KG1 (cell line): Measurements from ENCODE around the gene CFAP251.
"Not testable (repeated sequence)": the region's sequence is repeated elsewhere in the genome, so short reads cannot be mapped to it uniquely, and the experiment has no call there.

Experiments
- DNase-seq: peaks from one replicate; lab custom pipeline; 2025; lab: John Stamatoyannopoulos, UW

Gene CFAP251

GRCh38 chr12:121975021-121975420 lies 56.6 kb downstream of the CFAP251 start:
- no peak for DNase-seq

DNA sequence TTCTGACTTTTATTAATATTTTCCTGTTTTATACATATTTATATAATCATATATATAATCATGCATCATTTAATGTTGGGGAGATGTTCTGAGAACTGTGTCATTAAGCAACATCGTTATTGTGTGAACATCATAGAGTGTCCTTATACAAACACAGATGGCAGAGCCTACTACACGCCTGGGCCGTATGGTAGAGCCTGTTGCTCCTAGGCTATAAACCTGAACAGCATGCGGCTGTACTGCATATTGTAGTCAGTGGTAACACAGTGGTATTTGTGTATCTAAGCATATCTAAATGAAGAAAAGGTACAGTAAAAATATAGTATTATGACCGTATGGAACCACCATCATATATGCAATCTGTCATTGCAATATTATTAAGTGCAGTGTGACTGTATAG lies 58.6 kb downstream of the CFAP251 start:
- no peak for DNase-seq

GRCh38 chr12:121980191-121980891 lies 61.9 kb downstream of the CFAP251 start:
- DNase-seq, result no peak

DNA sequence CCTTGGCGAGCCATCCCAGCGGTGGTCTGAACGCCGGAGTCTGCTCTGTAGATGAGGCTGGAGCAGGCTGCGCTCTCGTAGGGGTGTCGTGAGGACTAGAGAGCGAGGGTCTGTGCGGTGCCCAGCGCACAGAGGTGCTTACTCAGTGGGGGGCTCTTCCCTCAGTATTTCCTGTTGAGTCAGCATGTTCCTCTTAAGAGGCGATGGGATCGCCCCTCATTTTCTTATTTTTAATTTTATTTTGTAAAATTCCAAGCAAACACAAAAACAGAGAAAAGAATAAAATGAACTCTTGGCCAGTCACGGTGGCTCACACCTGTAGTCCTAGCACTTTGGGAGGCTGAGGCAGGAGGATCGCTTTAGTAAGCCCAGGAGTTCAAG lies 62.5 kb downstream of the CFAP251 start:
- no peak for DNase-seq

- no peak for DNase-seq
Measured at GRCh38 chr12:121981456-121981855, 63.1 kb downstream of the CFAP251 start.

DNA sequence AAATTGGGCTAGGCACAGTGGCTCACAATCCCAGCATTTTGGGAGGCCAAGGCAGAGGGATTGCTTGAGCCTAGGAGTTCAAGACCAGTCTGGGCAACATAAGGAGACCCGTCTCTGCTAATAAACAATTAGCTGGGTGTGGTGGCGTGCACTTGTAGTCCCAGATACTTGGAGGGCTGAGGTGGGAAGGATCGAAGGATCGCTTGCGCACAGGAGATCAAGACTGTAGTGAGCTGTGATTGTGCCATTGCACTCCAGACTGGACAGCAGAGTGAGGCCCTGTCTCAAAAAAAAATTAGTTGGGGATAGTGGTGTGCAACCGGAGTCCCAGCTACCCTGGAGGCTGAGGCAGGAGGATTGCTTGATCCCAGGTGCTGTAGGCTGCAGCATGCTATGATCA lies 64.6 kb downstream of the CFAP251 start:
- DNase-seq, result no peak

- DNase-seq, result no peak
Measured at GRCh38 chr12:121983536-121984210, 65.3 kb downstream of the CFAP251 start.

DNA sequence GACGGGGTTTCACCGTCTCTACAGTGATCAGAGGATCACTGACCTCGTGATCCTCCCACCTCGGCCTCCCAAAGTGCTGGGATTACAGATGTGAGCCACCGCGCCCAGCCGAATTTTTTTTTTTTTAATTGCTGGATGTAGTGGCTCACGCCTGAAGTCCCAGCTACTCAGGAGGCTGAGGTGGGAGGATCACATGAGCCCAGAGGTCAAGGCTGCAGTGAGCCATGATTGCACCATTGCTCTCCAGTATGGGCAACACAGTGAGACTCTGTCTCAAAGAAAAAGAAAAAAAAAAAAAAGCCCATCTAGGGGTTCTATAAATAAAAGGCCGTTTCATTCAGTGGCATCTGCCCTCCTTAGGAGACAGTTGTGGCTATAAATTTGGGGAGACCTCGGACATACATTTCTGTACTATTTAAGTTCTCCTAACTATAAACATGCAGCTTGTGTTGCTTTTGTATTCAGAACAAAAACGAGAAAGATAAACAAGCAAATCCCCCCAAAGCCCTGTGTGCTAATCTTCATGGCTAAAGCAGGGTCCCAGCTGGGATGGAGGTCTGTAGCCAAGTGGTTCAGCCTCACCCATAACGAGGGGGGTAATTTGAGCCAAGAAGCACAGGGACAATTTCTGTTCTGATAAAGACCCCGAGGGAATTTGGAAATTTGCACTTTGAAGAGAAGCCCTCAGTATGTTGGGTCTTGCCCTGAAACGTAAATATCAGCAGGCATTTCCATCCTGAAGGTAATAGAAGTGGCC lies 68.3 kb downstream of the CFAP251 start:
- DNase-seq, result no peak

- not testable (repeated sequence) for DNase-seq
Measured at GRCh38 chr12:121988519-121988918, 70.1 kb downstream of the CFAP251 start.

DNA sequence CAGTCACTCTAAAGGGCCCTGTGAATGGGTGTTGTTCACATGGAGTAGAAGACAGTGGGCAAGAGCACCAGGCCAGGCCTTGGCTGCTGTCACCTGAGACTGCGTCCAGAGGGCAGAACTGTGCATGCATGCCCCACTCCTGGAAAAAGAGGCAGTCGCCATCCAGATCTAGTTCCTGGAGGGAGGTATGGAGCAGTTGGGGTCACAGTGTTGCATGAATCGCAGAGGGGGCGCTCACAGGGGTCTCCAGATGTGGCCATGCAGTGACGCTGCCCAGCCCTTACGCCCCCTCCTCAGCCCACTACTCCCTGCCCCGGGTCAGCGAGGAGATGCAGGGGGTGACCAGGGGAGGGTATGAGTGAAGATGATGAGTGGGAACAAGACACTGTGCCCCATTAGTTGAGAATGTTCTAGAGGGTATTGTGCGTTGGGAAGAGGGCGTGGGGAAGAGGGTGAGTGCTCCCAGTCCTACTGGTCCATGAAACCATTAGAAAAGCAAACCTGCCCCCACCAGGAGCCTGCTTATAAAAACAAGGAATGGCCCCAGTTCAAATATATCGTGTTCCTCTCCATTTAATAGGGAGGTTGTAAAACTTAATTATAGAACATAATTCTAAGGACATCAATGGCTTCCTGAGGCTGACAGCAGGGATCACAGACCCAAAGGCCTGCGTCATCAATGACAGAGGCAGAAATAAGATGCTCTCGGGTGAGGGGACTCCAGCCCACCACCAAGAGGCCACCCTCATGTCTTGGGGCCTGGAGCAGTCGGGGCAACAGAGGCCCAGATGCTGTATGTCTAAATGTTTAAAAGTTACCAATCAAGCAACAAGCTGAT lies 71.1 kb downstream of the CFAP251 start:
- no peak for DNase-seq

DNA sequence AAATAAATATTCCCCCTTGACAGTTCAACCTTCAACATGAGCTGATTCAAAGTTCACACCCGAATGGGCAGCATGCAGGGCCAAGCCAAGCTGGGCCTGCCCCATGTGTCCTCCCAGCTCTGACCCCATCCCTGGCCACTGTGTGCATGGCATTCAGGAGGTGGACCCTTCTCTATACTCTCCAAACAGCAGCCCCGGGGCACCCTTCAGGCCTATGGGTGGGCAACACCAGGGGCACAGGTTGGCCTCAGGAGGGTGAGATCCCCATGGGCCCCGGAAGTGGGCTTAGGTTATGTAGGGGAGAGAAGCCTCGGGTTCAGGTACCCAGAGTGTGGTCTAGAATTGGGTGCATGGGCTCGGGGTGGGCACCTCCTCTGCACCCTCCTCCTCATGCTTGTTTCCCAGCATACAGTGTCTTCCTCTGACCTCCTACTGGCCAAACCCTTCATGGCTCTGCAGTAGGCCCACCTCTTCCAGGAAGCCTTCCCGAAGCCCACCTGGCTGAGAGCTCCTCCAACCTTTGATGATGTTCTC lies 71.8 kb downstream of the CFAP251 start:
- DNase-seq, result no peak

GRCh38 chr12:121990692-121991603 lies 72.6 kb downstream of the CFAP251 start:
- DNase-seq, result no peak

- peak; percentile 43 for DNase-seq
Measured at GRCh38 chr12:121992059-121992879, 73.9 kb downstream of the CFAP251 start.

DNA sequence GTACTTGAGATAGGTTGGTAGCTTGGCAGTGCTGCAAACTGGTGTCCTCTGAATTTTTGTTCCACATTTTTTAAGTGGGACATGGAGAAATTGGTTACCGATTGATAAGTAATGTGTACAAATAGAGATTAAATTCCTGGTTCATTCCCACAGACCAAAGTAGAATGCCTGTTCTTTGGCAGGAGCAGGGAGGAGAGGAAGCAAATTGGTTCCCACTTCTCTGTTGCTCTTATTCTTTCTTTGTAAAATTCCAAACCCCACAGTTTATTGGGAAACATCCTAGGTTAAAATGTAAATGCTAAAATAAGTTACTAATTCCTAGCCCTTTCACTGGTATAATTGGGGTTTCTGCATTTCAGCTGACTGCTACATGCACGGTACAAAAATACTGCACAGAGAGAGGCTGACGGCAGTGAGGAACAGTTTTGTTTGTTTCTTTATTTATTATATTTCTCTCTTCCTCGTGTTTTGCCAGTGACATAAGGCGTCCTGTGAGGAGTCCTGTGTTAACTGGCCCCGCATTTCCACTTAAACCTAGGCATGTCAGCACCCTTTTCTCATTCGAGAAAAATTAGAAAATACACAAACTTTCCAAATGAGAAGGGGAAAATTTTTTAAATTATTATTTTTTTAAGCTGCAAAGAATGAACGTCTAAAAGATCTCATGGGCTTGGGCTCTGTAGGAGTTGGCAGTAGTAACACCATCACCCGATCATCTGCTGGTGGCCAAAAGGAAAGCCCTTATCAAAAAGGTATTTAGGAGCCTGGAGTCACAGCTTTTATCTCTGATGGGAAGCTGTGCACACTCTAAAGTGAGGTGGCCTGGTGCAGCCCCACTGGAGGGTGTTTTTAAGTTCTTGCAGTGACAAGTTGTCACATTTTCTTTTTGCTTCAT lies 77.9 kb downstream of the CFAP251 start:
- DNase-seq, result no peak

- DNase-seq, result no peak
Measured at GRCh38 chr12:121996945-121997612, 78.7 kb downstream of the CFAP251 start.

- no peak for DNase-seq
Measured at GRCh38 chr12:122001466-122002209, 83.2 kb downstream of the CFAP251 start.
